Calu3 (cell line): ENCODE measurements around the gene ABI1. TPM values are rescaled to one million over a fixed set of nuclear protein-coding genes. Genes with fewer than 3 reads are reported as not detected.

Experiments used
- BruUV-seq: library from RNA; stranded (reverse); fragments of 400-500 nt; replicated peaks from 2 replicates; lab custom pipeline; 2021; lab: Mats Ljungman, UMichigan
- CTCF ChIA-PET: fragments of 300-600 bp; sonication (Branson Sonifier 250); formaldehyde crosslinking; loops from one replicate; lab custom pipeline; 2022; ENCODE audit warnings: antibody characterized with exemption; lab: Charles Lee
- DNase-seq: peaks from one replicate; pipeline ENCODE4 v3.0.0; 2022
- H3K27ac Mint-ChIP-seq: one replicate; pipeline ENCODE4 v1.8.0; 2022; ENCODE audit warnings: mixed read lengths; ENCODE audit not compliant: unreplicated experiment
- H3K27me3 Mint-ChIP-seq: one replicate; pipeline ENCODE4 v1.8.0; 2022; ENCODE audit warnings: mixed read lengths; ENCODE audit not compliant: unreplicated experiment
- H3K36me3 Mint-ChIP-seq: one replicate; pipeline ENCODE4 v1.8.0; 2022; ENCODE audit warnings: mild to moderate bottlenecking, moderate library complexity, mixed read lengths; ENCODE audit not compliant: insufficient read depth, unreplicated experiment
- H3K4me1 Mint-ChIP-seq: one replicate; pipeline ENCODE4 v1.8.0; 2022; ENCODE audit warnings: mild to moderate bottlenecking, low read depth, mixed read lengths; ENCODE audit not compliant: unreplicated experiment
- H3K4me3 Mint-ChIP-seq: one replicate; pipeline ENCODE4 v1.8.0; 2022; ENCODE audit warnings: mild to moderate bottlenecking, low read depth, moderate library complexity, mixed read lengths; ENCODE audit not compliant: unreplicated experiment
- H3K9me3 Mint-ChIP-seq: one replicate; pipeline ENCODE4 v1.8.0; 2022; ENCODE audit warnings: low read depth, mixed read lengths; ENCODE audit not compliant: unreplicated experiment
- intact Hi-C: fragments of 100-400 bp; cut with micrococcal nuclease; formaldehyde crosslinking; loops from one replicate; pipeline ENCODE4 v1.10.0; 2022; ENCODE audit not compliant: unreplicated experiment
- total RNA-seq: library from RNA; stranded (reverse); gene quantifications from 2 replicates; pipeline ENCODE4 v1.2.3, GENCODE V29; 2022
- TF ChIP-seq, protein P1 (sequence below): fragments of 200-600 bp; IDR thresholded peaks from one replicate; pipeline ENCODE4 v1.8.0; 2022; ENCODE audit warnings: antibody characterized with exemption; ENCODE audit not compliant: unreplicated experiment

Gene ABI1
- total RNA-seq, 1 experiment from 2014 or later = 61.9 TPM

DNA sequence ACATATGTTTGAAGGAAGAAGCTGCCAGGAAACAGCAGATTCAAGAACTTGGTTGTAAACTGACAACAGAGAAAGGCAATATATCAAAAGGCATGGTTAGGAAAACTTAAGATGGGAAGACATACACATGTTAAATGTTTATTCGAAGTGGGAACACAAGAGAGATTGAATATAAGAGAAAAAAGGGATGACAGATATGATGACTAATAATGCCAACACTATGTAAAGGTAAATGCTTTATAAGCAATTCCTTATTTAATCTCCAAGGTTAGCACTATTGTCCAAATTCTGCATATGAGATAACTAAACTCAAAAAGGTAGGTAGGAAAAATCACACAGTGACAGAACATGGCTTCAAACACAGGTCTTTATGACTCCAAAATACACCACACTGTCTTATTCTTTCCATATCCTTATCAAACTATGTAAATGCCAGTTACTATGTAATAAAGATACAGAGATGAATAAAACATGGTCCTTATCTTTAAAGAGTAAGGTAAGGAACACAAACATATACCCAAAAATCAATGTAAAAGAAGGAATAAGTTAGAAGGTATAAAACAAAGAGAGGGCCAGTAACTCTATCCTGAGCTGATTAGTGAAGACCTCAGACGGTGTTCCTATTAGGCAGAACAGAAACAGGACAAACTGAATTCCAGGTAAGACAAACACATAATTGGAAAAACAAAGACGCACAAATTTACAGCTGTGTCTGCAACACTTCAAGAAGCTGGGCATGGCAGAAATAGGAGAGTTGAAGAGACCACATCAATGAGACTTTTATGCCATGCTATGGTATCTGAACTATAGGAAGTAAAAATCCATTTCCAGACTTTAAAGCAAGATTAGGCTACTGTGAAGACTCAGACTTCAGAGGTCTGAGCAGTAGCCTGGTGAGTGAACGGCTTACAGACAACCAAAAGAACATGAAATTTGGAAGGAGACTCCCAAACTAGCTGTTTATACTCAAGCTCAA lies 56.1 kb downstream of the ABI1 start:
- Mint-ChIP-seq H3K36me3 (no peaks in the 10 kb centered on the region), H3K4me3 (no peak overlapping the region), H3K9me3 (no peaks in the 10 kb centered on the region), H3K27me3 (no peaks in the 10 kb centered on the region), H3K27ac (no peak overlapping the region), H3K4me1 (peaks cover 22% of the 10 kb centered on the region)
- TF ChIP-seq, protein P1, sequence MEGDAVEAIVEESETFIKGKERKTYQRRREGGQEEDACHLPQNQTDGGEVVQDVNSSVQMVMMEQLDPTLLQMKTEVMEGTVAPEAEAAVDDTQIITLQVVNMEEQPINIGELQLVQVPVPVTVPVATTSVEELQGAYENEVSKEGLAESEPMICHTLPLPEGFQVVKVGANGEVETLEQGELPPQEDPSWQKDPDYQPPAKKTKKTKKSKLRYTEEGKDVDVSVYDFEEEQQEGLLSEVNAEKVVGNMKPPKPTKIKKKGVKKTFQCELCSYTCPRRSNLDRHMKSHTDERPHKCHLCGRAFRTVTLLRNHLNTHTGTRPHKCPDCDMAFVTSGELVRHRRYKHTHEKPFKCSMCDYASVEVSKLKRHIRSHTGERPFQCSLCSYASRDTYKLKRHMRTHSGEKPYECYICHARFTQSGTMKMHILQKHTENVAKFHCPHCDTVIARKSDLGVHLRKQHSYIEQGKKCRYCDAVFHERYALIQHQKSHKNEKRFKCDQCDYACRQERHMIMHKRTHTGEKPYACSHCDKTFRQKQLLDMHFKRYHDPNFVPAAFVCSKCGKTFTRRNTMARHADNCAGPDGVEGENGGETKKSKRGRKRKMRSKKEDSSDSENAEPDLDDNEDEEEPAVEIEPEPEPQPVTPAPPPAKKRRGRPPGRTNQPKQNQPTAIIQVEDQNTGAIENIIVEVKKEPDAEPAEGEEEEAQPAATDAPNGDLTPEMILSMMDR = no peak
- BruUV-seq = no TSS peak
- intact Hi-C loops = no loop called here
- CTCF ChIA-PET = interaction anchor here (0.5 to 1.1 kb wide), 3 partner anchors 15 to 572 kb away, joined by 3 to 5 read pairs (median 3); no protein-coding TSS in a partner anchor
- DNase-seq = no peak

DNA sequence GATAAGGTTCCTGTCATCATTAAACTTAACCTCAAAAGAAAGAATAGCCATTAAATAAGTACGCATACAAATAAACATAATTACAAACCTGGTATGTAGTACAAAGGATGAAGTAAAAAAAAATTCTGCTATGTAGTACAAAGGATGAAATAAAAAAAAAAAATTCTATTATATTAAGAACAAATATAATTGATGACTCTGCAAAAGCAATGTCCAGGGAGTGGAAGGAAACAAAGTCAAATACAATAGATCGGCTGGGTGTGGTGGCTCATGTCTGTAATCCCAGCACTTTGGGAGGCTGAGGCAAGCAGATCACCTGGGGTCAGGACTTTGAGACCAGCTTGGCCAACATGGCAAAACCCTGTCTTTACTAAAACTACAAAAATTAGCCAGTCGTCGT lies 56.9 kb downstream of the ABI1 start:
- no TSS peak for BruUV-seq

DNA sequence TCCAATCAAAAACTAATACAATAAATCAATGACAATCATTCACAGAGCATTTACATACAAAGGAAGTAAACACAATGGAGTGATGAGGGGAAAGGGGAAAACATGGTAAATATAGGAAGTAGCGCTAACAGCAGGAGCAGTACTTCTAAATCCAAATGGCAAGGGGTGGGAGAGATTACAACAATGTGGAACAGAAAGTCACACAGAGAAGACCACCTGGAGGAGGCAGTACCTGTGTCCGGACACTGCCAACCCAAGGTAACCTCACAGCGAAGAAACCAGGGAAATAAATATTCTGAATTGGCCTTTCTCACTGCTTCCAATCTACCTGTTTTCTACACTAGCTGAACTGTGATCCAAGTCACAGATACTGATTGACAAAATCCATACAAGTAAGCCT lies 58.2 kb downstream of the ABI1 start:
- no peak for DNase-seq
- CTCF ChIA-PET = no interaction called here
- Mint-ChIP-seq H3K9me3 (peaks cover 4% of the 10 kb centered on the region), H3K27ac (no peak overlapping the region), H3K4me3 (no peak overlapping the region), H3K4me1 (peaks cover 22% of the 10 kb centered on the region), H3K36me3 (no peaks in the 10 kb centered on the region), H3K27me3 (no peaks in the 10 kb centered on the region)
- TF ChIP-seq, protein P1 = no peak
- BruUV-seq = no TSS peak
- intact Hi-C loops = no loop called here

More for the DNA sequence above, 56.9 kb downstream of the ABI1 start:
- Mint-ChIP-seq H3K36me3 (no peaks in the 10 kb centered on the region), H3K27ac (no peak overlapping the region), H3K27me3 (no peaks in the 10 kb centered on the region), H3K9me3 (no peaks in the 10 kb centered on the region), H3K4me3 (no peak overlapping the region), H3K4me1 (peaks cover 22% of the 10 kb centered on the region)
- CTCF ChIA-PET = interaction anchor here (0.7 kb wide), 1 partner anchor 28 kb away, joined by 3 read pairs; no protein-coding TSS in a partner anchor
- TF ChIP-seq, protein P1 = no peak
- intact Hi-C loops = no loop called here
- no peak for DNase-seq

DNA sequence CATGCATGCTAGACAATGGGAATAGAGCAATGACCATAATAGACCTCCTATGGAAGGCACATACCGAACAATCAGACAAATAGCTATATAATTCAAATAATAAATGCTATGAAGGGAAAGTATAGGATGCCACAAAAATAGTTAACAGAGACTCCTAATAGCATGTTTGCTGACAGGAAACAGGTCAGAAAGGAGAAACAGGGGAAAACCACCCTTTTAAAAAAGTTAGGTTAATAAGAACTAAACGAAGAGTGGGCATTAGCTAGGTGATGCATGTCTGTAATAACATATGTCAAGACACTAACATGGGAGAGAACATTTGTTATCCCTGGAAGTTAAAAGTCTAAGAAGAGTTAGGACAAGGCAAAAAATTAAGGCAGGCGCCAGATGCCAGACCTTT lies 58.9 kb downstream of the ABI1 start:
- BruUV-seq = no TSS peak
- intact Hi-C loops = no loop called here
- TF ChIP-seq, protein P1 = no peak

More for the DNA sequence above, 58.9 kb downstream of the ABI1 start:
- DNase-seq = no peak
- H3K36me3 Mint-ChIP-seq = no peaks in the 10 kb centered on the region
- CTCF ChIA-PET = no interaction called here
- no peak overlapping the region for H3K4me3 Mint-ChIP-seq
- H3K27me3 Mint-ChIP-seq = no peaks in the 10 kb centered on the region
- H3K27ac Mint-ChIP-seq = no peak overlapping the region
- peaks cover 7% of the 10 kb centered on the region for H3K9me3 Mint-ChIP-seq
- peaks cover 22% of the 10 kb centered on the region for H3K4me1 Mint-ChIP-seq
